Glomerular endothelial cell (primary cell): ENCODE data around the gene PCED1B. TPM values are rescaled to one million over a fixed set of nuclear protein-coding genes. Genes with fewer than 3 reads are reported as not detected.
"Not testable (repeated sequence)": the region's sequence is repeated elsewhere in the genome, so short reads cannot be mapped to it uniquely, and the experiment has no call there.

Experiments used
- DNase-seq: peaks from one replicate; pipeline ENCODE4 v3.0.0-alpha.2; 2011; ENCODE audit warnings: low read depth, low spot score; ENCODE audit errors: extremely low read depth
- total RNA-seq: library from RNA; depleted of rRNA; stranded (reverse); fragments of >200 nt; gene quantifications from 2 replicates; pipeline ENCODE4 v1.2.3, GENCODE V29; 2015

PCED1B gene
- total RNA-seq, 1 donor from 2014 or later: 0.70 TPM

DNA sequence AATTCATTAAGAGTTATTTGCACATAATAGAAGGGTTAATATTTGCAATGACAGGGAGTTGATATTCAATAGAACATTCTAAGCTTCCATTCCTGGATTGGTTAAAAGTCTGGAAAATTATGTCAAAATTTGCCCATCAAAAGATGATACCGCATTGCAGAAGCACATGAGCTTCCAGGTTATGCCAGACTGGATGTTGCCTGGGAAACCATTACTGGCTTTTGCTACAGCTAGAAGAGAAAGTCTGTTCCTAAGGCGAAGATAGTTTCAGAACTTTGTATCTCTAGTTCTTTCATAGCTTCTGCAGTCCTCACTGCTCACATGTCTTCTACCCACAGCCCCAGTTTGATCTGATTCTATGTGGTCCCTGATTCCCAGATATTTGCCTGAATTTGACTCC is 122.8 kb downstream of the PCED1B start:
- DNase-seq: no peak

DNA sequence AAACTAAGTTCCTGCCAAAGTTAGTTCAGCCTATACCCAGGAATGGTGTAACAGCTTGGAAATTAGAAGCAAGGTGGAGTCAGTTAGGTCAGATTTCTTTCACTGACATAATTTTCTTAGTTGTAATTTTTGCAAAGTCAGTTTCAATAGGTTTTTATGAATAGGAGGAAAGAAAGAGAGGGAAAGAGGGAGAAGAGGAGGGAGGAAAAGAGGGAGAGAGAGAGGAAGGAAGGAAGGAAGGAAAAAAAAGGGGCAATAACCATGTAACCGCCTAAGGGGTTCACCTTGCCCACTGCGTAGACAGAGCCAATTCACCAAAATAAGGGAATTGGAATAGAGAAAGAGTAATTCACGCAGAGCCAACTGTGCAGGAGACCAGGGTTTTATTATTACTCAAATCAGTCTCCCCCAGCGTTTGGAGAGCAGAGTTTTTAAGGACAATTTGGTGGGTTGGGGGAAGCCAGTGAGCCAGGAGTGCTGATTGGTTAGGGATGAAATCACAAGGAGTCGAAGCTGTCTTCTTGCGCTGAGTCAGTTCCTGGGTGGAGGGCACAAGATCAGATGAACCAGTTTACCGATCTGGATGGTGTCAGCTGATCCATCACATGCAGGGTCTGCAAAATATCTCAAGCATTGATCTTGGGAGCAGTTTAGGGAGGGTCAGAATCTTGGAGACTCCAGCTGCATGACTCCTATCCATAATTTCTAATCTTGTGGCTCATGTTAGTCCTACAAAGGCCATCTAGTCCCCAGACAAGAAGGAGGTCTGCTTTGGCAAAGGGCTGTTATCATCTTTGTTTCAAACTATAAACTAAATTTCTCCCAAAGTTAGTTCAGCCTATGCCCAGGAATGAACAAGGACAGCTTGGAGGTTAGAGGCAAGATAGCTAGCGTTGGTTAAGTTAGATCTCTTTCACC is 126.4 kb downstream of the PCED1B start:
- DNase-seq: no peak

DNA sequence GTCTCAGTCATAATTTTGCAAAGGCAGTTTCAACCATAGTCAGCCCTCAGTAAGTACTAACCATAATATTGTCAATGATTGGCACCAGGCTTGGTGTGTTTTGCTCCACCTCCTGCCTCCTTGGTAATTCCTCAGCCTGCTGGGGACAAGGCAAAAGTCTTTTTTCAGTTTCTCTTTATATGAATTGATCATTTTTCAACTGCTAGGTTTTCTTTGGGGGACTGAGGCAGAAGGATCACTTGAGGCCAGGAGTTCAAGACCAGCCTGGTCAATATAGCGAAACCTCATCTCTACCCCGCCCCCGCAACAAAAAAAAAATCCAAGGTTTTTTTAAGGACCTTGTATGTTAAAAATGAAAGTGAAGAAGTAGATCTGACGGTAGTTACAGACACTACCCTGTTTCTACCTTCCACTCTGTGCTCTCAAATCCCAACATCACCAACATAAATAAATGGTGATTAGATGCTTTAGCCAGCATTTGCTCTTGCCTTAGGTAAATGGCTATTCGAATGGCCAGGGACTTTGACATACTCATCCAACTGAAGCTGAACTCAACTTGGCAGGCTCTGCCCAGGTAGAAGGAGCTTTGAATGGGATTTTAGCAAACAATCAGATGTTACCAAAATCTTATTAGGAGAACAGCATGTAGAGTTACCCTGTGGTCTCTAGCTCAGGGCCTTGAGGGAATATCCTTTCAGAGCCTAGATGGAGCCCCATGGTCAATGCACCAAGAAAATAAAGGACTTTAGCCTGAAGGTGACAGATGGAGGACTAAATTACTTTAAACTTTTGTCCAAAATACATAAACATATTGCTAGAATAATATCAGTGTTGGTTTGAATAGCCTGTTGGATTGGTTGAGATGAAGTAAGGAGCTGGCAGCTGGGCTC is 127.3 kb downstream of the PCED1B start:
- DNase-seq: no peak

DNA sequence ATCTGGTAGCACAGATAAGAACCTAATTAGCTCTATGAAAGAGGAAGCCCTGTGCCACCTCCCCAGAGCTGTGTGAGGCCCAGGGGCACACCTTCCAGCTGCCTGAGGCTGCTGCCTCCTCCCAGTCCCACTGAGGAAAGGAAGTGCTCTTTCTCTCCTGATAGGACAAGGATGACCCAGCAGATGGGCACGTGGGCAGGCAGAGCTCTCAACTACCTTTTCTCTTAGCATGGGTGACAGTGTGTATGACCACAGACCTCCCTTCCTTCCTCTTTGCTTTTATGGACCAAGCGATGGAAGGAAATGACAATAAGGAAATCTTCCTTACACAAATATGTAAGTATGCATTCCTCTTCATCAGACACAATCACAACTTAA is 127.9 kb downstream of the PCED1B start:
- DNase-seq: no peak

DNA sequence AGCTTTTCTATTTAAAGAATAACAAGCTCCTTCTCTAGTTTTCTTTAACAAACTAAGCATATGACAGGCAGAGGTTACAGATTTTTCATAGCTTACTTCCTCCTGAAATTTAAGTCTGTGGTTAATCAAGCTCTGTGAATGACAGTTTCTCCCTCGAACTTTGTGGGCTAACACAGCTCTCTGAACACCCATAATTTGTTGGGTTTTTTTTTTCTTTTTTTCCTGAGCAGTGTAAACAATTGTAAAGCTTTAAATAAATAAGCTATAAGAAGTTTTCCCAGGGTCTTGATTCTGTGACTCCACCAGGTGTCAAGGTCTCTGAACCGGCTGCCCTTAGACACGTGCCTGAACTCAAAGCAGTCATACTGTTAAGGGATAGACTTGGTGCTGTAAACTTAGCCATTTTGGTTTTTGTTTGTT is 128.4 kb downstream of the PCED1B start:
- DNase-seq: no peak

DNA sequence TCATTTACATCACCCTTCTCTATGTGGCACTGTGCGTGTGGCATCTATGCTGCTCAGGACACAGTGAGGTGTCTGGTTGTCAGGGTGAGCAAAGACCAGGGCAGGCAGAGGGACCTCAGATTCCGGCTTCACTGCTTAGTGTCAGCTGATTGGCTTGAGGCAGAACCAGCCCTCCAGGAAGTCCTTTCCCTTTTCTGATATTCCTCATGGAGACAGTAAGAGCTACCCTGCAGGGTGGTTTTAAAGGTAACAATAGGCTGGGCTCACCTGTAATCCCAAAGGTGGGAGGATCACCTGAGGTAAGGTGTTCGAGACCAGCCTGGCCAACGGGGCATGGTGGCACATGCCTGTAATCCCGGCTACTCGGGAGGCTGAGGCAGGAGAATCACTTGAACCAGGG is 129.6 kb downstream of the PCED1B start:
- no peak for DNase-seq

DNA sequence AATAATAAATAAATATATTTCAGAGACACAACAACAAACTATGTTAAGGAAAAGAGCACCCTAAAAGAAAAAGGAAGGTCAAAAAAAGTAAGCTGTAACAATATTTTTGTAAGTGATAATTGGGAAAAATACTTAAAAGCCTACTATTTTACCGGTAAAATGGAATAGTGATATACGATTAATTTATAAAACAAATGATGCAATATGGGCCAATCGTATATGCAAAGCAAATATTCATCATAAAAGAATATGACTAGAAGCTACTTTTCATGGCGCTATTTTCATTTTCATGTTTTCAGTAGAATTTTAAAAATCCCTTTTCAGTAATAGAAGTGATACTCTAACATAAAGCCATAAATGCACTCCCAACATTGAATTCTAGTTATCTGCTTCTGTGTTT is 131.4 kb downstream of the PCED1B start:
- no peak for DNase-seq

DNA sequence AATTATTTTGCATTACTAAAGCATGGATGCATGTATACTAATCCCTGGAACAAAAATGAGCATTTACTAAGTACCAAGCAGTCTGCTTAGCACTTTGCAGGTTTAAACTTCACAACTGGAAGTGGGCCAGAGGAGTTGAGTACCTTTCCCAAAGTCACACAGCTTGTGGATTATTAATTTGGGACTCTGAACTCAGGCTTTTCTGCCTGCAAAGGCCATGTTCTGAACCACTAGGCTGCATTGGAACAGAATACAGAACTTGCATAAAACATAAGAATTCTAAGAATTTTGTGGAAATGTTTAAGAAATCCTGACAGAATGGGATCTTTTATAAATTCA is 133.2 kb downstream of the PCED1B start:
- no peak for DNase-seq

DNA sequence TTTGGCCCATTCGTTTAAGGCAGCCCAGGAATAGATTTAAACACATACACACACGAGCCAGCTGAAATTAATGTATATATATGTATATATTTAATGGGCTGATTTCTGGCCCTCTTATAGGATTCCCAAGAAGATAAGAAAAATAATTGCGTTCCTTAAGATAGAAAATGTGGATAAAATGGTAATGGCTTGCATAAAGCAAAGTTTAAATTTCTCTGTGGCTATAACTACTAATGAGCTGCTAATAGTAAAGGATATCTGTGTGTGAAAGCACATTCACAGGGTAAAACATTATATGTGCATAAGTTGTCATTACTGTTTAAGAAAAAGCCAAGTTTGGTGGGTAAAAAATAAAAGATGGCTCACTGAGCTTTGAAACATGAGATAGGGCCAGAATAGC is 134.0 kb downstream of the PCED1B start:
- DNase-seq: no peak

DNA sequence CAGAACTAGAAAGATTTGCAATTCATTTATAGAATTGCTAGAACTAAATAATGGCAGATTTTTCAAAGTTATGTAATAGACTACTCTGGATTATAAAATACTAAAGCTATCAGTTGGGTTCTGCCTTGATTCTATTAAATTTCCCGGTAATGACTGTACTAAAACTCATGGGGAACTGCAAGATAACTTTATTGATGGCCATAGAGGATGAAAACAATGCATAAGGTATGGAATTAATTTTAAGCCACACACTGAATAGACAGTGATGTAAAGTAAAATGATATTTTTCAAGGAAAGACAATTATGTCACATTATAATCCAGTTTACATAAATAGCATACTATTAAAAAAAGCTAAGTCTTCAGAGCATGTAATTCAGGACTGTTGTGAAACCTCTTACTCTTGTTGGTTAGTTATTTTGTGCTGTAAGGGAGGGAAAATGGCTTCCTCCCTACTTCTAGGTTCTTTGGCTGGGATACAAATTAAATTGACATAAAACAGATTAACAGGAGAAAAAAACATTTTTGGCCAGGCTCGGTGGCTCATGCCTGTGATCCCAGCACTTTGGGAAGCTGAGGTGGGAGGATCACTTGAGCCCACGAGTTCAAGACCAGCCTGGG is 134.7 kb downstream of the PCED1B start:
- DNase-seq: no peak

DNA sequence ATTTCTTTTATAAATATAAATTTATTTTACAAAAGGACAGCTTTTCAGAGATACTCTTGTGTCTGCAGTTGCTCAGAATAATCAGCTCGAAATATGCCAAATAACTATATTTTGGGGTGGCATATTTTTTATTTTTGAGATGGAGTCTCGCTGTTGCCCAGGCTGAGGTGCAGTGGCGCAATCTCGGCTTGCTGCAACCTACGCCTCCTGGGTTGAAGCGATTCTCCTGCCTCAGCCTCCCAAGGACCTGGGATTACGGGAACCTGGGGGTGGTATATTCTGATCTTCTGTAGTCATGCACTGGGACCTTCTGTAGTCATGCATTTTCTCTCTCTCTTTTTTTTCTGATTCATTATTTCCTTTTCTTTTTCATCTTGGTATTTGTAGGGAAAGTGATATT is 135.3 kb downstream of the PCED1B start:
- no peak for DNase-seq

DNA sequence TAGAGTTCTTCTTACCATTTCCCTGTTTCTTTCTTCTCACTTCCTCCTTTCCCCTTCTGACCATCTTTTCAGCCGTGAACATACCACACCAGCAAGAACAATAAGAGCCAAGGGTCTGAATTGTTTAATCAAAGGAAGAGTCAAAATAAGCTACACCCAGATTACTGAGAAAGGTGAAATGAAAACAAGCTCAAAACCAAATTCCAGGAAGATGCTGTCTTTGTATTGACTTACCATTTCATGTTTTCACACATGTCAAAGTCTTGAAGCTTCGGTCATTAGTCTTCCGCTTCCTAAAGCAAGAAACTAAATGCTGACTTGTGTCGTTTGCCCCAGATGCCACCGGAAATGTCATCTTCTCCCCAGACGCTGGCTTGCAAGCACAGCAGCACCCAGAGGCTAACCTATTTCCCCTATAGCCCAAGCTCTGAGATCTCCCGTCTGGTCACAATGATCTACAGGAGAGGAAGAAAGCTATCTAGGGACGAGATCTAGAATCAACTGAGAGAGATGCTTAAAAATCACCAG is 136.8 kb downstream of the PCED1B start:
- DNase-seq: no peak

DNA sequence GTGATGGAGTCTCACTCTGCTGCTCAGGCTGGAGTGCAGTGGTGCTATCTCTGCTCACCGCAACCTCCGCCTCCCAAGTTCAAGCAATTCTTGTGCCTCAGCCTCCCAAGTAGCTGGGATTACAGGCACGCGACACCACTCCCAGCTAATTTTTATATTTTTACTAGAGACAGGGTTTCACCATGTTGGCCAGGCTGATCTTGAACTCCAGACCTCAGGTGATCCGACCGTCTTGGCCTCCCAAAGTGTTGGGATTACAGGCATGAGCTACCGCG is 138.1 kb downstream of the PCED1B start:
- DNase-seq: not testable (repeated sequence)

DNA sequence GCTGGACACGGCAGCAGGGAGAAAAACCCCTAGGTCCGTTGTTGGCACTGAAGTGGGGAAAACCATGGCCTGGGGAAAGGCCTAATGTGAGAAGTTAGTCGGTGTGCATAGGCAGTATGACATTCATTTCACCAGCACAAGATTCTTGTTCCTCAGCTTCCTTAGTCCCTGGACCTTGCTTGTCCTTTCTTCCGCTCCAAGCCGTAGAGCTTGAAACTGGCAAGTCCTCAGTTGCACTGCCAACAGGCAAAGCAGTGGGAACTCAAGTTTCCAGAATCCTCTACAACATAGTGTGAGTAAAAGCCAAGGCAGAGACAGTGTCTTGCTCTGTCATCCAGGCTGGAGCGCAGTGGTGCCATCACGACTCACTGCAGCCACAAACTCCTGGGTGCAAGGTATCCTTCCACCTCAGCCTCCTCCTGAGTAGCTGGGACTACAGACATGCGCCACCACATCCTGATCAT is 138.8 kb downstream of the PCED1B start:
- no peak for DNase-seq

DNA sequence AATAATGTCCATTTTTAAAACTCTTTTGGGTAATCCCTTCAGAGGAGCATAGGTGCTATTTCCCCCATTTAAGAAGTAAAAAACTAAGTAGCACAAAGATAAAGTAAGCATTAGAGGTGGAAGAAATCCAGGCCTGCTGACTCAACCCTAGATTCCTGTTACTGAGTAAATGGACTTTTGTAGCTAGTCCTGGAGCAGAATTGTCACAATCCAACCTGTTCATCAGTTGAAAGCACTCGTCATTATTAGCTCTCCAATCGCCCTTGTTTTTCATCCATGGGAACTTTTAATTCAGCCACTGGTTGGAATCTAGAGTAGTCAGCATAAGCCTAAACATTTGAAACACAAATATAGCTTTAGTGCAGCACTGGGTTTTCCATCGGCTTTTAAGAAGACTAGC is 139.8 kb downstream of the PCED1B start:
- no peak for DNase-seq

DNA sequence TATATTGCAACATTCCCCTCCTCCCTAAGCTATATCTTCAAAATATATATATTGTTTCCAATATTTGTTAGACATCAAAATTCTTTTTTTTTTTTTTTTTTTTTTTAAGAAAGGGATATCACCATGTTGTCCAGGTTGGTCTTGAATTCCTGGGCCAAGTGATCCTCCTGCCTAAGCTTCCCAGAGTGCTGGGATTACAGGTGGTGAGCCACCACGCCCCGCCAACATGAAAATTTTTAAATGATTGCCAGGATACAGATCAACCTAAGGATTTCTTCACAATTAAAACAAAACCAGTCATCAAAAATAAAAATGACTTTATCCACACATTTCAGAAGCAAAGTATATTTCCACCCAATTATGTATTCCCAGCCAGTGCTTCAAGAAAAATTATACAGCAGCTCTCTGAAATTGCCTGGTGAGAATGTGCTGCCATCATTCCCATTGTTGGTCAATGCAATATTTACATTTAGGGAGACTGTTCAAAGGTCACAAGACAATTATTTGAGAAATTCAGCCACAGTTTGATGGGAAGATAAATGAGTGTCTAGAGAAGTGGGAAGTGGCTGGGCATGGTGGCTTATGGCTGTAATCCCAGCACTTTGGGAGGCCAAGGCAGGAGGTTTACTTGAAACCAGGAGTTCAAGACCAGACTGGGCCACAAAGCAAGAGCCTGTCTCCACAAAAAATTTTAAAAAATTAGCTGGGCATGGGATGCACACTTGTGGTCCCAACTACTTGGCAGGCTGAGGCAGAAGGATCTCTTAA is 142.0 kb downstream of the PCED1B start:
- DNase-seq: no peak

DNA sequence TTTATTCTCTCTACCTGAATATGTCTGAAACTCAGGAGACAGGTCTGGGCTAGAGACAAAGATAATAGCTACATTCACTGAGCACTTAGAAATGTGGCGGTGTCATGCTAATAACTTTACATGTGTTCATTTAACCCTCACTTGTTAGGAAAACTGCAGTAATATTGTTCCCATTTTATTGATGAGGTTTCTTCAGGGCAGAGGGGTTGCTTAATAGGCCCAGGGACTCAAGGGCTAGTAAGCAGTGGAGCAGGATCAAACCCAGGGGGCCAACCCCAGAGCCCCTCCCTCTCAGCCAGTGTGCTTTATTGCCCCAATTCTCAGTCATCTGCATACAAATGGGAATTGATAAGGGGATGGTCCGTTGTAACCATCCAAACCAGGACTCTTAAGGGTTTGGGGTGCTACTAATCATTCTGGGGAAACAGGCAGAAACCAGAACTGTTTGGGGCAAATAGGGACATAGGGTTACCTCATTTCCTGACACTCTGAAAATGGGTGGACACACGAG is 143.2 kb downstream of the PCED1B start:
- DNase-seq: no peak

DNA sequence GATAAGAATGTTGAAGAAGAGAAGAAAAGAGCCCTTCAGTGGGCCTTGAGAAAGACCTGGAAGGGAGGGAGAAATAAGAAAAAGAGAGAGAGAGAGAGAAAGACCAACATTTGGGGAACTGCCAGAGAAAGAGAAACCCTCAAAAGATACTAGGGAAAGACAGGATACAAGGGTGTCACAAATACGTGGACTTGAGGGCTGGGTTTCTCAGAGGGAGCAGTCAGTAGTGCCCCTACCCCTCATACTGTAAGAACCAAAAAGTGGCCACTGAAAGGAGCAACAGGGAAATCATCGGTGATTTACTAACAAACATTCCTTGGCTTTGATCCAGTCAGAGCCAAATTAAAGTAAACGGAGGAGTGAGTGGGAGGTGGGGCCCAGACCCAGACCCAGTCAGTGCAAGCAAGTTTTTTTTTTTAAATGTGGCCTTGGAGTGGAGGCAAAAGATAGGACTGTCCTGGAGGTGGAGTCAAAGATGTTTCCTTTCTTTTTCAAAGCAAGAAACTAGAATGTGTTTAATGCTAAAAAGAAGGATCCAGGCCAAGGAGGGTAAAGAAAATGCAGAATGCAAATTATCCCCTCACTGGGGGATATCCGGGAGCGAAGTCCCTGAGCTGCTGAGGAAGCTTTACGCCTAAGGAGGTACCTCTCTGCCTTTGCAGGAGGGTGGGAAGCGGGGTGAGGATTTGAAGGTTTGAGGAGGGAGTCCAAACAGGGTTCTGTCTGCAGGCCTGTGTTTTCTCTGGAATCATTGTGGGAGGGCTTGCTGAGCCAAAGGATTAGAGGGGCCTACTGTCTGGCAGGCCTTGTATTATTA is 143.8 kb downstream of the PCED1B start:
- no peak for DNase-seq

DNA sequence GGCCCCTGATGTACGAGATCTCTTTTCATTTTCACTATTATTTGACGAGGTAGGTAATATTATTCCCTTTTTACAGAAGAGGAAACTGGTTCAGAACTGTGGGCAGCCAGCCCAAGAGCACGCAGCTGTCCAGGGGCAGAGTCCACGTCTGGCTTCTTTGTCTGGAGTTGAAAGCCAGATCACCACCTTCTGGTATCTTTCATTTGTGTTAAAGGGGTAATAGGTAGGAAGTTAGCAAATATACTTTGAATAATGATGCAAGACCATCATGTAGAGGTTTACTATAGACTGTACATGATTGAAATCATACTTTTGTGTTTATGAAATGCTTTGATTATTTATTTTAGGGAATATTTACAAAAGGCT is 144.4 kb downstream of the PCED1B start:
- DNase-seq: no peak
